ENCODE measurements around the gene PXN. TPM values are rescaled to one million over a fixed set of nuclear protein-coding genes. Genes with fewer than 3 reads are reported as not detected.

PXN gene
- total RNA-seq, 2 experiments from 2014 or later, result 74.5 to 104 TPM

DNA sequence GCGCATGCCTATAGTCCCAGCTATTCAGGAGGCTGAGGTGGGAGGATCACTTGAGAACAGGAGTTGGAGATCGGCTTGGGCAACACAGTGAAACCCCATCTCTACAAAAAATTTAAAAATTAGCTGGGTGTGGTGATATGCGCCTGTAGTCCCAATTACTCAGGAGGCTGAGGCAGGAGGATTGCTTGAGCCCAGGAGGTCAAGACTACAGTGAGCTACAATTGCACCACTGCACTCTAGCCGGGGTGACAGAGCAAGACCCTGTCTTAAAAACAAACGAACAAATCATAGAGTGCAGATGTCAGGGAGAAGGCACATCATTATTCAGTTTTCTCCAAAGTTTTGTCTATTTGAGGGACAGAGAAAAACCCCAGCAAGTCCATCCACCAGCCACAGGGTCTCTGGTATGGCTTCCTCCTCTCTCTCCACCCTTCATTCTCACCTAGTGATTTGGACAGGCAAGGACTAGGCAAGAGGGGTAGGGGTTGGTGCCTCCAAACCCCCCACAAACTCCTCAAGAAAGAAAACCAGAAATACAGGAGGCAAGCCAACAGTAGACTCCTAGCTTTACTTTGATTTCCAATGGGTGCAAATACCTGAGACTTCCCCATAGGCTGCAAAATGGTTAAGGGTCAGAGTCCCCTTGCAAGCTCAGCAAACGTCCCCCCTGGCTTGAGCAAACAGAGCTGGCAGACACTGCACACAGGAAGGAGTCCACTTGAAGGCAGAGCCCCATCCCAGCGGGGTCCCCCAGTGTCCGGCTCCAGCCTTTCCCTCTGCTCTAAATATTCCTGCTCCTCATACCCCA is 38.1 kb downstream of the PXN start:
- H3K4me1 Mint-ChIP-seq, result peaks cover 74% of the 10 kb centered on the region
- CTCF ChIA-PET, result interaction anchor here (0.6 to 11.0 kb wide), 38 partner anchors 9 to 392 kb away, joined by 3 to 518 read pairs (median 4); partner anchors contain the start of genes COX6A1, PXN, RNU4-1 and RNU4-2
- H3K4me3 Mint-ChIP-seq, result no peak overlapping the region
- H3K27ac Mint-ChIP-seq, result peak overlapping the region; percentile 70
- intact Hi-C loops (cut with DNase I, micrococcal nuclease), result loop anchor here (1.0 to 10.0 kb wide), 5 partner anchors 26 to 207 kb away; partner anchors contain the start of genes PXN (in 2 of the 2), RNU4-2 (in 2 of the 2), COX6A1 (in 1 of the 2) and RPLP0 (in 1 of the 2)
- DNase-seq (no peak), ATAC-seq (no peak)
- H3K9me3 Mint-ChIP-seq (ENCODE audit: low read depth), result no peaks in the 10 kb centered on the region
- no peaks in the 10 kb centered on the region for H3K27me3 Mint-ChIP-seq
- peaks cover 12% of the 10 kb centered on the region for H3K36me3 Mint-ChIP-seq (ENCODE audit: low read depth)
- POLR2A ChIA-PET, result interaction anchor here (0.6 to 11.7 kb wide), 8 partner anchors 9 to 75 kb away, joined by 3 to 275 read pairs (median 6); partner anchors contain the start of genes PXN, RNU4-1, RNU4-2 and RPLP0

GRCh38 chr12:120225852-120226640 is 39.5 kb downstream of the PXN start:
- no peaks in the 10 kb centered on the region for H3K27me3 Mint-ChIP-seq
- CTCF ChIA-PET, result interaction anchor here (1.1 to 11.0 kb wide), 7 partner anchors 14 to 205 kb away, joined by 3 to 518 read pairs (median 45); partner anchors contain the start of genes PXN, RNU4-1, RNU4-2 and RPLP0
- DNase-seq, result peak; percentile 51
- peaks cover 60% of the 10 kb centered on the region for H3K4me1 Mint-ChIP-seq
- peaks cover 12% of the 10 kb centered on the region for H3K36me3 Mint-ChIP-seq (ENCODE audit: low read depth)
- H3K4me3 Mint-ChIP-seq, result peak overlapping the region; percentile 60
- peak; percentile 28 for ATAC-seq
- intact Hi-C loops (cut with DNase I, micrococcal nuclease), result loop anchor here in 1 of 2 experiments (10.0 kb wide), 1 partner anchor 209 kb away; the partner anchor contains the start of gene COX6A1
- POLR2A ChIA-PET, result interaction anchor here (0.6 to 11.7 kb wide), 4 partner anchors 23 to 65 kb away, joined by 3 to 275 read pairs (median 52); partner anchors contain the start of genes PXN, RNU4-1, RNU4-2 and RPLP0
- peak overlapping the region; percentile 92 for H3K27ac Mint-ChIP-seq
- H3K9me3 Mint-ChIP-seq (ENCODE audit: low read depth), result no peaks in the 10 kb centered on the region

GRCh38 chr12:120225200-120225558 is 40.4 kb downstream of the PXN start:
- no peak for DNase-seq
- Mint-ChIP-seq H3K4me3 (peak overlapping the region; percentile 60), H3K4me1 (peaks cover 51% of the 10 kb centered on the region), H3K36me3 (ENCODE audit: low read depth) (peaks cover 20% of the 10 kb centered on the region), H3K27me3 (no peaks in the 10 kb centered on the region), H3K9me3 (ENCODE audit: low read depth) (no peaks in the 10 kb centered on the region), H3K27ac (peak overlapping the region; percentile 92)
- intact Hi-C loops (cut with DNase I, micrococcal nuclease), result loop anchor here in 1 of 2 experiments (10.0 kb wide), 1 partner anchor 210 kb away; the partner anchor contains the start of gene COX6A1
- no peak for ATAC-seq
- ChIA-PET CTCF (interaction anchor here (1.2 to 11.0 kb wide), 4 partner anchors 23 to 89 kb away, joined by 5 to 518 read pairs (median 58); partner anchors contain the start of genes PXN, RNU4-1, RNU4-2 and RPLP0), POLR2A (interaction anchor here (0.8 to 11.7 kb wide), 4 partner anchors 24 to 66 kb away, joined by 3 to 275 read pairs (median 32); partner anchors contain the start of genes PXN, RNU4-1, RNU4-2 and RPLP0)

DNA sequence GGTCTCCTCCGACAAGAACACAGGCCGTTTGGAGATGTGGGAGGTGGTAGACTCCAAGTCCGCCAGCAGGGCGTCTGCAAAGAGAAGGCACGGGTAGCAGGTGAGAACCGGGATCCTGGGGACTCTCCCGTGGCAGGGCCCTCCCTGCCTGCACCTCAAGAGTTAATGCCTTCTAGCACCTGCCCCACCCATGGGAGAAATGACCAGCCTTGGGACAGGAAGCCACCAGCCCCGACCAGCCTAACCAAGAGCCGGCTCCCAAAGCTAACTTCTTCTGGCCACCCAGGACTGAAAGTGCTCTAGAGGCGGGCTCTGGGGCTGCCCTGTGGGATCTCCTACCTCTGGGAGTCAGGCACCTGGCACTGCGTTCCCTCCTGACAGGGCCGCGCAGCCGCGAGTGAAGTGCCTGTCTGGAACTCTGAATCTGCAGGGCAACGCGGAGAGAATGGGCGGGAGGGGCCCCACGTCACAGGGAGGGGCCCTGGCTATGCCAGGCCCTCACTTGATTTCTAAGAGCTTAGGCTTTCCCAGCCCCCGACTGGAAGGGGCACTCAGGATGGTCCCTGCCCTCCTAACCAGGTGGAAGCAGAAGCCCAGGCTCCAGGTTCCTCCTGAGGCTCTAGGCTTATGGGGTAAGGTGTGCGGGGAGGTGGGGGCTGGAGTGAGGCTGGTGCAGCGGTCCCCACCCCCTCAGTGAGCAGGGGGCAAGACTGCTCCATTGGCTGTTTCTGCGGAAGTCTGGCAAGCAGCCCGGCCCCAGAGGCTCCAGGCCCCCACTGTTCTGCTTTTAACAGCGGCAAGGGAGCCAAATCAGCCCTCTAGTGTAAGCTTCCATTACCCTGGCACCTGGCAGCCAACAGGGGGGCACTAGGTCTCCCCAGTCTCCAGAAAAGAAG is 41.0 kb downstream of the PXN start:
- intact Hi-C loops (cut with DNase I, micrococcal nuclease), result loop anchor here in 1 of 2 experiments (10.0 kb wide), 1 partner anchor 210 kb away; the partner anchor contains the start of gene COX6A1
- POLR2A ChIA-PET, result interaction anchor here (0.8 to 11.7 kb wide), 3 partner anchors 23 to 66 kb away, joined by 3 to 275 read pairs (median 3); partner anchors contain the start of genes RNU4-1, RNU4-2 and RPLP0
- peaks cover 45% of the 10 kb centered on the region for H3K4me1 Mint-ChIP-seq
- H3K4me3 Mint-ChIP-seq, result no peak overlapping the region
- H3K27me3 Mint-ChIP-seq, result no peaks in the 10 kb centered on the region
- DNase-seq (no peak), ATAC-seq (no peak)
- CTCF ChIA-PET, result interaction anchor here (1.2 to 11.0 kb wide), 2 partner anchors 33 to 90 kb away, joined by 5 to 518 read pairs; partner anchors contain the start of gene PXN
- peak overlapping the region; percentile 92 for H3K27ac Mint-ChIP-seq
- no peaks in the 10 kb centered on the region for H3K9me3 Mint-ChIP-seq (ENCODE audit: low read depth)
- peaks cover 25% of the 10 kb centered on the region for H3K36me3 Mint-ChIP-seq (ENCODE audit: low read depth)

GRCh38 chr12:120223458-120224303 is 41.8 kb downstream of the PXN start:
- Mint-ChIP-seq H3K36me3 (ENCODE audit: low read depth) (peaks cover 26% of the 10 kb centered on the region), H3K27me3 (no peaks in the 10 kb centered on the region), H3K27ac (no peak overlapping the region), H3K4me3 (no peak overlapping the region), H3K9me3 (ENCODE audit: low read depth) (no peaks in the 10 kb centered on the region), H3K4me1 (peaks cover 36% of the 10 kb centered on the region)
- CTCF ChIA-PET, result interaction anchor here (11.0 kb wide), 1 partner anchor 34 kb away, joined by 518 read pairs; the partner anchor contains the start of gene PXN
- ATAC-seq (no peak), DNase-seq (no peak)
- POLR2A ChIA-PET, result interaction anchor here (0.7 to 11.7 kb wide), 2 partner anchors 40 to 67 kb away, joined by 7 to 275 read pairs; partner anchors contain the start of genes RNU4-1 and RNU4-2
- intact Hi-C loops (cut with DNase I, micrococcal nuclease), result loop anchor here in 1 of 2 experiments (10.0 kb wide), 1 partner anchor 211 kb away; the partner anchor contains the start of gene COX6A1

- DNase-seq, result no peak
- H3K27ac Mint-ChIP-seq, result no peak overlapping the region
- peaks cover 29% of the 10 kb centered on the region for H3K36me3 Mint-ChIP-seq (ENCODE audit: low read depth)
- H3K4me1 Mint-ChIP-seq, result peaks cover 25% of the 10 kb centered on the region
- ChIA-PET CTCF (interaction anchor here (0.6 to 1.4 kb wide), 4 partner anchors 44 to 182 kb away, joined by 3 read pairs; no protein-coding TSS in a partner anchor), POLR2A (interaction anchor here (0.8 to 11.7 kb wide), 2 partner anchors 21 to 69 kb away, joined by 3 to 275 read pairs; partner anchors contain the start of genes RNU4-1 and RNU4-2)
- intact Hi-C loops (cut with DNase I, micrococcal nuclease), result loop anchor here in 1 of 2 experiments (10.0 kb wide), 1 partner anchor 212 kb away; the partner anchor contains the start of gene COX6A1
- no peak for ATAC-seq
- no peaks in the 10 kb centered on the region for H3K9me3 Mint-ChIP-seq (ENCODE audit: low read depth)
- no peak overlapping the region for H3K4me3 Mint-ChIP-seq
- H3K27me3 Mint-ChIP-seq, result no peaks in the 10 kb centered on the region
These were observed 43.2 kb downstream of the PXN start for GRCh38 chr12:120222288-120222832.

- Mint-ChIP-seq H3K4me3 (no peak overlapping the region), H3K27ac (no peak overlapping the region), H3K27me3 (no peaks in the 10 kb centered on the region), H3K36me3 (ENCODE audit: low read depth) (peaks cover 29% of the 10 kb centered on the region), H3K4me1 (peaks cover 21% of the 10 kb centered on the region), H3K9me3 (ENCODE audit: low read depth) (no peaks in the 10 kb centered on the region)
- intact Hi-C loops (cut with DNase I, micrococcal nuclease), result loop anchor here in 1 of 2 experiments (10.0 kb wide), 1 partner anchor 213 kb away; the partner anchor contains the start of gene COX6A1
- ChIA-PET CTCF (interaction anchor here (0.9 to 1.4 kb wide), 2 partner anchors 27 to 45 kb away, joined by 3 to 4 read pairs; no protein-coding TSS in a partner anchor), POLR2A (interaction anchor here (0.8 to 11.7 kb wide), 2 partner anchors 20 to 70 kb away, joined by 3 to 275 read pairs; partner anchors contain the start of genes RNU4-1 and RNU4-2)
- DNase-seq (no peak), ATAC-seq (no peak)
These were observed 44.0 kb downstream of the PXN start for GRCh38 chr12:120221576-120221900.

DNA sequence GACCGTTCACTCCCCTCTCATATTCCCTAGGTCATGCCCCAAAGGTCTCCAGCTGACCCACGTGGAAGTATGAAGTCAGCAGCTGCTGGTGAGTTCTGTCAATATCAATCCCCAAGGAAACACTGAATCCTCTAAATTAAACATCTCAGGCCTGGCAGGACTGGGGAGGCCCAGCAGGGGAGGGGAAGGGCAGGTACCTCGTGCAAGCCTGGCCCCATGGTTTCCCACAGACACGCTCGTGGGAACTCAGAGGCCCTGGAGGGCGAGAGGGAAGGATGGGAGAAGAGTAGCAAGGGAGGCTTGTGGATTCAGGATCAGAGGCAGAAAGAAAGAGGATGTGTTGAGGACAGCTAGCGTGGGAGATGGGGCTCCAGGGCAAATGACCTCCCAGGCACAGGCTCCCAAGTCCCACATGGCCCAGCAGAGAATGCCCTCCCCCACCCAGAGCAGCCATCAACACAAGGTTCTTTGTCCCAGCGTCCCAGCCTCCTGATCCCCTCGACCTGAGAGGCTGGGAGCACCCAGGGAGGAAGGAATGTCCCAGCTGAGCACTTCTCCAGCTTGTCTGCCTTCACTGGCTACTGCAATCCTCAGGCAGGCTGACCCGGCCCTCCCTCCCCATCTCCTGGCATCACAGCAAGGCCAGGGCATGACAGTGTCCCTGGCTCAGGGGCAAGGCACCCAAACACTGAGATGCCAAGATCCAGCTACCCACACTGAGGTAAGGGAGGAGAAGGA is 44.5 kb downstream of the PXN start:
- intact Hi-C loops (cut with DNase I, micrococcal nuclease), result loop anchor here in 1 of 2 experiments (10.0 kb wide), 1 partner anchor 214 kb away; the partner anchor contains the start of gene COX6A1
- Mint-ChIP-seq H3K27ac (no peak overlapping the region), H3K36me3 (ENCODE audit: low read depth) (peaks cover 26% of the 10 kb centered on the region), H3K9me3 (ENCODE audit: low read depth) (no peaks in the 10 kb centered on the region), H3K27me3 (no peaks in the 10 kb centered on the region), H3K4me1 (peaks cover 16% of the 10 kb centered on the region), H3K4me3 (no peak overlapping the region)
- DNase-seq (no peak), ATAC-seq (no peak)
- POLR2A ChIA-PET, result interaction anchor here (1.6 to 1.7 kb wide), 2 partner anchors 19 to 70 kb away, joined by 7 to 10 read pairs; partner anchors contain the start of genes RNU4-2 and RPLP0
- CTCF ChIA-PET, result interaction anchor here (0.9 to 1.4 kb wide), 2 partner anchors 27 to 46 kb away, joined by 3 to 4 read pairs; no protein-coding TSS in a partner anchor

Measured in activated CD4-positive, alpha-beta T cell treated with anti-CD3 and anti-CD28 coated beads for 36 hours (primary cell).